GM23248 (cell line): ENCODE data around the gene CPS1.

Experiments
- EZH2 ChIP-seq: fragments of 200-600 bp; sonication (generic); IDR thresholded peaks from 2 replicates; pipeline ENCODE4 v1.6.1; 2018; ENCODE audit warnings: antibody characterized with exemption, mild to moderate bottlenecking; ENCODE audit not compliant: insufficient read depth, poor library complexity, severe bottlenecking
- EZH2phosphoT487 ChIP-seq: fragments of 200-600 bp; sonication (generic); IDR thresholded peaks from 2 replicates; pipeline ENCODE4 v1.6.1; 2018; ENCODE audit warnings: antibody characterized with exemption, moderate library complexity, mild to moderate bottlenecking, low read depth; ENCODE audit not compliant: insufficient read depth

- TF ChIP-seq EZH2 (no peak), EZH2phosphoT487 (no peak)
Observed at GRCh38 chr2:210577263-210578071, 21.1 kb downstream of the CPS1 start.
